GM23338 (cell line): ENCODE measurements around the gene IGSF9B. TPM values are rescaled to one million over a fixed set of nuclear protein-coding genes. Genes with fewer than 3 reads are reported as not detected.

Experiments
- ATAC-seq: fragments of 200-7000 bp; cut with Tn5 transposase; 3 replicates; pipeline ENCODE4 v1.9.1; 2020
- DNase-seq: peaks from one replicate; pipeline ENCODE4 v3.0.0-alpha.2; 2015; ENCODE audit warnings: low spot score
- H2AFZ ChIP-seq: fragments of 200-600 bp; sonication (generic); 2 replicates; pipeline ENCODE4 v1.8.0; 2016; ENCODE audit warnings: antibody characterized with exemption, mild to moderate bottlenecking, moderate library complexity
- H3F3A ChIP-seq: fragments of 200-600 bp; sonication (generic); replicated peaks from 2 replicates; pipeline ENCODE4 v1.8.0; 2017; ENCODE audit warnings: antibody characterized with exemption, mixed run types, low read depth
- H3K27ac ChIP-seq: fragments of 200-600 bp; sonication (generic); 2 replicates; pipeline ENCODE4 v1.6.1; 2016; ENCODE audit warnings: low read depth
- H3K27me3 ChIP-seq: fragments of 200-600 bp; sonication (generic); 2 replicates; pipeline ENCODE4 v1.8.0; 2016; ENCODE audit warnings: mild to moderate bottlenecking, mixed run types, moderate library complexity; ENCODE audit not compliant: insufficient read depth
- H3K36me3 ChIP-seq: fragments of 200-600 bp; sonication (generic); 2 replicates; pipeline ENCODE4 v1.8.0; 2016; ENCODE audit warnings: mild to moderate bottlenecking; ENCODE audit not compliant: insufficient read depth
- H3K4me1 ChIP-seq: fragments of 200-600 bp; sonication (generic); 2 replicates; pipeline ENCODE4 v1.8.0; 2016; ENCODE audit warnings: mild to moderate bottlenecking, moderate library complexity; ENCODE audit not compliant: insufficient read depth
- H3K4me2 ChIP-seq: fragments of 200-600 bp; sonication (generic); 2 replicates; pipeline ENCODE4 v1.7.1; 2017; ENCODE audit warnings: mixed run types
- H3K4me3 ChIP-seq: fragments of 200-600 bp; sonication (generic); 2 replicates; pipeline ENCODE4 v1.6.1; 2016; ENCODE audit warnings: mixed run types
- H3K79me2 ChIP-seq: fragments of 200-600 bp; sonication (generic); replicated peaks from 2 replicates; pipeline ENCODE4 v1.8.0; 2017; ENCODE audit warnings: mild to moderate bottlenecking; ENCODE audit not compliant: insufficient read depth
- H3K9me2 ChIP-seq: fragments of 200-600 bp; sonication (generic); 2 replicates; pipeline ENCODE4 v1.8.0; 2017; ENCODE audit not compliant: insufficient read depth
- H4K20me1 ChIP-seq: fragments of 200-600 bp; sonication (generic); replicated peaks from 2 replicates; pipeline ENCODE4 v1.8.0; 2017; ENCODE audit warnings: mild to moderate bottlenecking; ENCODE audit not compliant: insufficient read depth
- H3K27ac Mint-ChIP-seq: 2 replicates; pipeline ENCODE4 v1.8.0; 2020; ENCODE audit warnings: inconsistent platforms, mild to moderate bottlenecking, moderate library complexity, mixed read lengths
- H3K27me3 Mint-ChIP-seq: 3 replicates; pipeline ENCODE4 v1.8.0; 2022; ENCODE audit warnings: low read depth, mild to moderate bottlenecking, moderate library complexity, mixed read lengths, inconsistent platforms; ENCODE audit not compliant: insufficient read depth, poor library complexity
- H3K36me3 Mint-ChIP-seq: 3 replicates; pipeline ENCODE4 v1.8.0; 2021; ENCODE audit warnings: low read depth, mild to moderate bottlenecking, inconsistent platforms, moderate library complexity, mixed read lengths
- H3K4me1 Mint-ChIP-seq: 3 replicates; pipeline ENCODE4 v1.8.0; 2020; ENCODE audit warnings: mild to moderate bottlenecking, inconsistent platforms, mixed read lengths
- H3K4me3 Mint-ChIP-seq: 3 replicates; pipeline ENCODE4 v1.8.0; 2021; ENCODE audit warnings: moderate library complexity, mild to moderate bottlenecking, inconsistent platforms, mixed read lengths
- H3K9me3 Mint-ChIP-seq: 3 replicates; pipeline ENCODE4 v1.8.0; 2020; ENCODE audit warnings: moderate library complexity, mild to moderate bottlenecking, inconsistent platforms, mixed read lengths
- CREB1 ChIP-seq: fragments of 250-450 bp; sonication (Bioruptor Pico); IDR thresholded peaks from 2 replicates; pipeline ENCODE4 v1.5.0; 2020; ENCODE audit warnings: low read depth, mild to moderate bottlenecking, moderate library complexity
- EZH2phosphoT487 ChIP-seq: fragments of 200-600 bp; sonication (generic); IDR thresholded peaks from one replicate; pipeline ENCODE4 v1.8.1; 2018; ENCODE audit warnings: antibody characterized with exemption; ENCODE audit not compliant: unreplicated experiment
- JUNB ChIP-seq: IDR thresholded peaks from one replicate; pipeline ENCODE4 v1.6.1; 2016; ENCODE audit warnings: antibody characterized with exemption; ENCODE audit not compliant: unreplicated experiment
- NANOG ChIP-seq: IDR thresholded peaks from 2 replicates; pipeline ENCODE4 v1.6.1; 2016; ENCODE audit warnings: antibody characterized with exemption, borderline replicate concordance
- polyA plus RNA-seq: library from polyadenylated mRNA; unstranded; fragments of >200 nt; fragmentation: Nextera tagmentation; extraction: Ambion mirVana; gene quantifications from 2 replicates; pipeline ENCODE4 v1.2.1, GENCODE V29; 2016
- total RNA-seq: library from RNA; depleted of rRNA; stranded (reverse); fragments of >200 nt; shearing (Covaris generic); gene quantifications from 2 replicates; pipeline ENCODE4 v1.2.3, GENCODE V29; 2014
- TF ChIP-seq, protein P1 (sequence below): fragments of 250-450 bp; sonication (Bioruptor Pico); IDR thresholded peaks from 2 replicates; pipeline ENCODE4 v1.5.0; 2020; ENCODE audit warnings: mild to moderate bottlenecking, moderate library complexity
- TF ChIP-seq, protein P2 (sequence below), 2 experiments: fragments of 200-600 bp in 1 of 2; sonication (generic) in 1 of 2; conservative IDR thresholded peaks; 2 replicates each; pipeline versions ENCODE4 v1.5.1 to v1.6.1; 2016 to 2017; ENCODE audit warnings: antibody characterized with exemption in 2 of 2, low read depth in 2 of 2, mild to moderate bottlenecking in 2 of 2, moderate library complexity in 1 of 2
- TF ChIP-seq, protein P3 (sequence below): IDR thresholded peaks from 2 replicates; pipeline ENCODE4 v1.6.1; 2016; ENCODE audit warnings: antibody characterized with exemption

The IGSF9B gene
- total and polyA plus RNA-seq, 2 experiments from 2014 or later = 8.7 to 51.2 TPM

DNA sequence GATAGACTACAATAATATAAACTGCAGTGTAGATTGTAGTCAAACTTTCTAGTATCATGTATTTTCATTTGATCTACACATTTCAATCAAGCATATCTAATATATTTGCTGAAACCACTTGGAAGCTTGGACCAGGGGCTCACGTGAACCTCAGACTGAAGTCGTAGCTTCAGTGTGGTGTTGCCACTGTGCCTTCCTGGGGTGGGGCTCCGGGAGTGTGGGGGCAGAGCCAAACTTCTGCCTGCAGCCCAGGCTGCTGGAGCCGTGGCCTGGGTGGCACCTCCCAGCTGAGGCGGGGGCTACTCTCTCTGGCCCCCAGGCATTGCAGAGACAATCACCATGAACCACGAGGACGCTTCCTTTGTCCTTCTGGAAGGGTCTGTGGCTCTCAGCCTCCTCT lies 36.3 kb upstream of the IGSF9B start (continued):
- TF ChIP-seq, protein P1, sequence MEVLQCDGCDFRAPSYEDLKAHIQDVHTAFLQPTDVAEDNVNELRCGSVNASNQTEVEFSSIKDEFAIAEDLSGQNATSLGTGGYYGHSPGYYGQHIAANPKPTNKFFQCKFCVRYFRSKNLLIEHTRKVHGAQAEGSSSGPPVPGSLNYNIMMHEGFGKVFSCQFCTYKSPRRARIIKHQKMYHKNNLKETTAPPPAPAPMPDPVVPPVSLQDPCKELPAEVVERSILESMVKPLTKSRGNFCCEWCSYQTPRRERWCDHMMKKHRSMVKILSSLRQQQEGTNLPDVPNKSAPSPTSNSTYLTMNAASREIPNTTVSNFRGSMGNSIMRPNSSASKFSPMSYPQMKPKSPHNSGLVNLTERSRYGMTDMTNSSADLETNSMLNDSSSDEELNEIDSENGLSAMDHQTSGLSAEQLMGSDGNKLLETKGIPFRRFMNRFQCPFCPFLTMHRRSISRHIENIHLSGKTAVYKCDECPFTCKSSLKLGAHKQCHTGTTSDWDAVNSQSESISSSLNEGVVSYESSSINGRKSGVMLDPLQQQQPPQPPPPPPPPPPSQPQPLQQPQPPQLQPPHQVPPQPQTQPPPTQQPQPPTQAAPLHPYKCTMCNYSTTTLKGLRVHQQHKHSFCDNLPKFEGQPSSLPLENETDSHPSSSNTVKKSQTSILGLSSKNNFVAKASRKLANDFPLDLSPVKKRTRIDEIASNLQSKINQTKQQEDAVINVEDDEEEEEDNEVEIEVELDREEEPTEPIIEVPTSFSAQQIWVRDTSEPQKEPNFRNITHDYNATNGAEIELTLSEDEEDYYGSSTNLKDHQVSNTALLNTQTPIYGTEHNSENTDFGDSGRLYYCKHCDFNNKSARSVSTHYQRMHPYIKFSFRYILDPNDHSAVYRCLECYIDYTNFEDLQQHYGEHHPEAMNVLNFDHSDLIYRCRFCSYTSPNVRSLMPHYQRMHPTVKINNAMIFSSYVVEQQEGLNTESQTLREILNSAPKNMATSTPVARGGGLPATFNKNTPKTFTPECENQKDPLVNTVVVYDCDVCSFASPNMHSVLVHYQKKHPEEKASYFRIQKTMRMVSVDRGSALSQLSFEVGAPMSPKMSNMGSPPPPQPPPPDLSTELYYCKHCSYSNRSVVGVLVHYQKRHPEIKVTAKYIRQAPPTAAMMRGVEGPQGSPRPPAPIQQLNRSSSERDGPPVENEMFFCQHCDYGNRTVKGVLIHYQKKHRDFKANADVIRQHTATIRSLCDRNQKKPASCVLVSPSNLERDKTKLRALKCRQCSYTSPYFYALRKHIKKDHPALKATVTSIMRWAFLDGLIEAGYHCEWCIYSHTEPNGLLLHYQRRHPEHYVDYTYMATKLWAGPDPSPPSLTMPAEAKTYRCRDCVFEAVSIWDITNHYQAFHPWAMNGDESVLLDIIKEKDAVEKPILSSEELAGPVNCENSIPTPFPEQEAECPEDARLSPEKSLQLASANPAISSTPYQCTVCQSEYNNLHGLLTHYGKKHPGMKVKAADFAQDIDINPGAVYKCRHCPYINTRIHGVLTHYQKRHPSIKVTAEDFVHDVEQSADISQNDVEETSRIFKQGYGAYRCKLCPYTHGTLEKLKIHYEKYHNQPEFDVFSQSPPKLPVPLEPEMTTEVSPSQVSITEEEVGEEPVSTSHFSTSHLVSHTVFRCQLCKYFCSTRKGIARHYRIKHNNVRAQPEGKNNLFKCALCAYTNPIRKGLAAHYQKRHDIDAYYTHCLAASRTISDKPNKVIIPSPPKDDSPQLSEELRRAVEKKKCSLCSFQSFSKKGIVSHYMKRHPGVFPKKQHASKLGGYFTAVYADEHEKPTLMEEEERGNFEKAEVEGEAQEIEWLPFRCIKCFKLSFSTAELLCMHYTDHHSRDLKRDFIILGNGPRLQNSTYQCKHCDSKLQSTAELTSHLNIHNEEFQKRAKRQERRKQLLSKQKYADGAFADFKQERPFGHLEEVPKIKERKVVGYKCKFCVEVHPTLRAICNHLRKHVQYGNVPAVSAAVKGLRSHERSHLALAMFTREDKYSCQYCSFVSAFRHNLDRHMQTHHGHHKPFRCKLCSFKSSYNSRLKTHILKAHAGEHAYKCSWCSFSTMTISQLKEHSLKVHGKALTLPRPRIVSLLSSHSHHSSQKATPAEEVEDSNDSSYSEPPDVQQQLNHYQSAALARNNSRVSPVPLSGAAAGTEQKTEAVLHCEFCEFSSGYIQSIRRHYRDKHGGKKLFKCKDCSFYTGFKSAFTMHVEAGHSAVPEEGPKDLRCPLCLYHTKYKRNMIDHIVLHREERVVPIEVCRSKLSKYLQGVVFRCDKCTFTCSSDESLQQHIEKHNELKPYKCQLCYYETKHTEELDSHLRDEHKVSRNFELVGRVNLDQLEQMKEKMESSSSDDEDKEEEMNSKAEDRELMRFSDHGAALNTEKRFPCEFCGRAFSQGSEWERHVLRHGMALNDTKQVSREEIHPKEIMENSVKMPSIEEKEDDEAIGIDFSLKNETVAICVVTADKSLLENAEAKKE (CRISPR knock-in tag) = no peak
- TF ChIP-seq NANOG = no peak

DNA sequence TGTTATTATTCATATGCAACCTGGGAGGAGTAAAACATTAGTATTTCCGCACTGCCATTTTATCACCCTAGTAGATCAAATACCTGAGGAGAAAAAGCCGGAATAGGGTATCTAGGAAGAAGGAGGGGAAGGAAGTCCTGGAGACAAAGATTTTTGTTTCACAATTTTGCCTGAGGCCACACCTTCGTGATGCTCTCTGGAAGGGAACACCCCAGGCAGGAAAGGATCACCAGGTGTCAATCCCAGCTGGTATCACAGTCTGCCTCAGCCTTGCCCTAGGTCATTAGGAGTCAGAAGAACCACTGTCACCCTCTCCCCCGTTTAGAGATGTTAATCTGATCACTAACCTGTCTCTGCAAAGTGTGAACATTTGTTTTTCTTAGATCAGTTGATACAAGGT lies 35.4 kb upstream of the IGSF9B start:
- Mint-ChIP-seq H3K9me3 (no peaks in the 10 kb centered on the region), H3K4me1 (peaks cover 16% of the 10 kb centered on the region), H3K27ac (no peak overlapping the region), H3K27me3 (peaks cover 16% of the 10 kb centered on the region), H3K36me3 (no peaks in the 10 kb centered on the region), H3K4me3 (no peak overlapping the region)
- H3F3A ChIP-seq = no peaks in the 10 kb centered on the region
- ATAC-seq = no peak
- no peak overlapping the region for H2AFZ ChIP-seq
- H3K36me3 ChIP-seq = no peaks in the 10 kb centered on the region
- no peaks in the 10 kb centered on the region; the same call in 1 of the 2 replicates for H4K20me1 ChIP-seq
- H3K4me1 ChIP-seq = no peaks in the 10 kb centered on the region
- H3K27ac ChIP-seq = no peak overlapping the region
- no peak for DNase-seq
- no peak overlapping the region for H3K4me3 ChIP-seq
- peaks cover 4% of the 10 kb centered on the region; the same call in 1 of the 2 replicates for H3K9me2 ChIP-seq
- no peaks in the 10 kb centered on the region for H3K79me2 ChIP-seq
- H3K4me2 ChIP-seq = no peak overlapping the region
- no peaks in the 10 kb centered on the region for H3K27me3 ChIP-seq
- TF ChIP-seq, protein P2, sequence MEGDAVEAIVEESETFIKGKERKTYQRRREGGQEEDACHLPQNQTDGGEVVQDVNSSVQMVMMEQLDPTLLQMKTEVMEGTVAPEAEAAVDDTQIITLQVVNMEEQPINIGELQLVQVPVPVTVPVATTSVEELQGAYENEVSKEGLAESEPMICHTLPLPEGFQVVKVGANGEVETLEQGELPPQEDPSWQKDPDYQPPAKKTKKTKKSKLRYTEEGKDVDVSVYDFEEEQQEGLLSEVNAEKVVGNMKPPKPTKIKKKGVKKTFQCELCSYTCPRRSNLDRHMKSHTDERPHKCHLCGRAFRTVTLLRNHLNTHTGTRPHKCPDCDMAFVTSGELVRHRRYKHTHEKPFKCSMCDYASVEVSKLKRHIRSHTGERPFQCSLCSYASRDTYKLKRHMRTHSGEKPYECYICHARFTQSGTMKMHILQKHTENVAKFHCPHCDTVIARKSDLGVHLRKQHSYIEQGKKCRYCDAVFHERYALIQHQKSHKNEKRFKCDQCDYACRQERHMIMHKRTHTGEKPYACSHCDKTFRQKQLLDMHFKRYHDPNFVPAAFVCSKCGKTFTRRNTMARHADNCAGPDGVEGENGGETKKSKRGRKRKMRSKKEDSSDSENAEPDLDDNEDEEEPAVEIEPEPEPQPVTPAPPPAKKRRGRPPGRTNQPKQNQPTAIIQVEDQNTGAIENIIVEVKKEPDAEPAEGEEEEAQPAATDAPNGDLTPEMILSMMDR (conservative IDR thresholded peaks at IDR 0.05; ENCODE audit: low read depth in 2 of 2) = no peak
- TF ChIP-seq, protein P3, sequence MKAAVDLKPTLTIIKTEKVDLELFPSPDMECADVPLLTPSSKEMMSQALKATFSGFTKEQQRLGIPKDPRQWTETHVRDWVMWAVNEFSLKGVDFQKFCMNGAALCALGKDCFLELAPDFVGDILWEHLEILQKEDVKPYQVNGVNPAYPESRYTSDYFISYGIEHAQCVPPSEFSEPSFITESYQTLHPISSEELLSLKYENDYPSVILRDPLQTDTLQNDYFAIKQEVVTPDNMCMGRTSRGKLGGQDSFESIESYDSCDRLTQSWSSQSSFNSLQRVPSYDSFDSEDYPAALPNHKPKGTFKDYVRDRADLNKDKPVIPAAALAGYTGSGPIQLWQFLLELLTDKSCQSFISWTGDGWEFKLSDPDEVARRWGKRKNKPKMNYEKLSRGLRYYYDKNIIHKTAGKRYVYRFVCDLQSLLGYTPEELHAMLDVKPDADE = no peak
- no peak for TF ChIP-seq JUNB
- no peak for TF ChIP-seq CREB1
- TF ChIP-seq EZH2phosphoT487 = no peak
- TF ChIP-seq, protein P1 (CRISPR knock-in tag) = no peak
